ENCODE data around the gene RTL10. TPM values are rescaled to one million over a fixed set of nuclear protein-coding genes. Genes with fewer than 3 reads are reported as not detected.
A peak's percentile ranks its signal among the peaks of the same experiment; 100 is the strongest.

Gene RTL10
- total RNA-seq, 1 experiment from 2014 or later = 8.2 TPM

- peak; percentile 80 for DNase-seq (ENCODE audit: low read depth)
Observed at GRCh38 chr22:19876314-19876940, 21.8 kb upstream of the RTL10 start.

- peak; percentile 76 for DNase-seq (ENCODE audit: low read depth)
Observed at GRCh38 chr22:19875531-19876313, 21.0 kb upstream of the RTL10 start.

GRCh38 chr22:19875061-19875530, 20.4 kb upstream of the RTL10 start:
- DNase-seq (ENCODE audit: low read depth) = no peak

GRCh38 chr22:19874307-19875060, 19.8 kb upstream of the RTL10 start:
- peak; percentile 56 for DNase-seq (ENCODE audit: low read depth)

- no peak for DNase-seq (ENCODE audit: low read depth)
Observed at GRCh38 chr22:19873960-19874306, 19.3 kb upstream of the RTL10 start.

DNA sequence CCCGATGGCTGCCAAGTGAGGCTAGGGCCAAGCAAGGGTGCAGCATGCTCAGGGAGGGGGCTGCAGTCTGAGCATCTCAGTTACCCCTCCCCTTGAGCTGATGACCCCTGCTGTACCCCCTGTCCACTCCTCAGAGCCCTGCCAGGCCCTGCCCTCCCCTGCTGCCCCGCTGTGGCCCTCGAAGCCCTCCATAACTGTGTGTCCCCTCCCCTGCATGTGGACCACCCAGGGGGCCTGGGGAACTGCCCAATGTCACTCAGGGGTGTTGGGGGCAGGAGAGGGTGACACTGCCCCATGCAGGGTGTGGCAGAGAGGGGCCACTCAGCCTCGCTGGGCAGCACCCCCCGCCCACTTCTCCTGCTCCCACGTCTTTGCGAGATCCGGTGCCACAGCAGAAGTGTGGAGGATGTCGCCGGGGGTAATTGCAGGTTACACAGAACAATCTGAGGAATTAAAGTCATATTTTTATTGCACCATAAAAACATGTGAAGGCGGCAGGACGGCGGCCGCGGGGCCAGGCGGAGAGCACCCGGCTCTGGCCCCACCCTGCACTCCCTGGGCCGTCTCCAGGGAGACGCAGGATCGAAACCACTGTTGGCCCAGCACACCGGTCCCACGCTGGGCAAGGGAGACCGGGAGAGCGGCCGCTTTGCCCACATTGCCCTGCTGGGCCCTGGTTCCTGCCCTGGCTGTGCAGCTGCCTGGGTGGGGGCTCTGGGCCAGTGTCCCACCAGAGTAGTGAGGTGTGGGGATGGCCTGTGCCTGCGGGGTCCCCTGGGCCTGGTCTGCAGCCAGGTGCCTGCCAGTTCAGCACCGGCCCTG, 18.7 kb upstream of the RTL10 start:
- peak; percentile 2 for DNase-seq (ENCODE audit: low read depth)

DNA sequence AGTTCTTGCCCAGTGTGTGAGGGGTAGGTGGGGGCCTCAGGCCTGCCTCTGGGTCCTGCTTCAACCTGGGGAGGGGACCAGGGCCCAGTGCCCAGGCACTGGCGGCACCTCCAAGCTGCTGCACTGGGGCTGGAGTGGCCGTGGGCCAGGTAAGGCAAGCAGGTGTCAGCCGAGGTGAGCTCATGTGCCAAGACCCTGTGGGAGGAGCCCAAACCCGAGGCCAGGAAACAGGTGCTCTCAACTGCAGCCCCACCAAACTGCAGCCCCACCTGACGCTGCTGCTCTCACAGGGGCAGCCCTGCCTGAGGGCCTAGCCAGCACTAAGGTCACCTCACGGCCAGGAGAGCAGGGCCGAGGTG, 18.1 kb upstream of the RTL10 start:
- DNase-seq (ENCODE audit: low read depth) = peak; percentile 5

- peak; percentile 3 for DNase-seq (ENCODE audit: low read depth)
Observed at GRCh38 chr22:19871845-19872778, 17.4 kb upstream of the RTL10 start.

DNA sequence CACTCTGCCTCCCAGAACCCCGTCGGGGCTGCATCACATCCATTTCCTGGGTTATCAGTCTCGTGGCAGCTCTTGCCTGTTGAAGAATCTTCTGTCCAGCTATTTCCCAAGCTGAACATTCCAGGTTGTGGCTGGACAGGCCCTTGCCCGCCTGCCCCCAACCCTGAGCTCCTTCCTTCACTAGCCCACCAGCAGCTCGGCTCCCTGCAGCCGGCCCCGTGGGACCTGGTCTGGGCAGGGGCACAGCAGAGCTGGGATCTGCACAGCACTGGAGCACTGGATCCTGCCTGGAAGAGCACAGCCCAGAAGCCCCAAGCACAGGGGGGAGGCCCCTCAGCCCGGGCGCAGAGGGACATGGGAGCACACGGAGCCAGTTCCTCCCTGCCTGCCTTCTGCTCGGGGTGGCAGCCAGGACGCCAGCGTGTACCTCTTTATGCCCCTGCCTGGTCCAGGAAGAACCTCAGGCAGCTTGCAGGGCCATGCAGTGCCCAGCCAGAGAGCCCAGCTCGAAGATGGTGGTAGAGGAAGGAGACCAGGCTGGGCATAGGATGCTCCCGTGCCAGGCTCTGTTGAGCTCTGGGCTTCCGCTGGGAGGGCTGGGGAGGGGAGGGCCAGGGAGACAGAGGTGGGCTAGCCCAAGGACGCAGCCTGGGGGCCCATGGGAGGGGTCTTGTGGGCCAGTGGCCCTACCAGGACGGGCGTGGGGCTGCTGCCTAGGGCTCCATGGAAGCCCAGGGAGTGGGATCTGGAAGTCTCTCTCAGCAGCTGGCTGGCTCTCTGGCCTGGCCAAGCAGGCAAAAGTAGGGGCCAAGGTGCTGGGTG, 16.6 kb upstream of the RTL10 start:
- DNase-seq (ENCODE audit: low read depth) = peak; percentile 1

DNA sequence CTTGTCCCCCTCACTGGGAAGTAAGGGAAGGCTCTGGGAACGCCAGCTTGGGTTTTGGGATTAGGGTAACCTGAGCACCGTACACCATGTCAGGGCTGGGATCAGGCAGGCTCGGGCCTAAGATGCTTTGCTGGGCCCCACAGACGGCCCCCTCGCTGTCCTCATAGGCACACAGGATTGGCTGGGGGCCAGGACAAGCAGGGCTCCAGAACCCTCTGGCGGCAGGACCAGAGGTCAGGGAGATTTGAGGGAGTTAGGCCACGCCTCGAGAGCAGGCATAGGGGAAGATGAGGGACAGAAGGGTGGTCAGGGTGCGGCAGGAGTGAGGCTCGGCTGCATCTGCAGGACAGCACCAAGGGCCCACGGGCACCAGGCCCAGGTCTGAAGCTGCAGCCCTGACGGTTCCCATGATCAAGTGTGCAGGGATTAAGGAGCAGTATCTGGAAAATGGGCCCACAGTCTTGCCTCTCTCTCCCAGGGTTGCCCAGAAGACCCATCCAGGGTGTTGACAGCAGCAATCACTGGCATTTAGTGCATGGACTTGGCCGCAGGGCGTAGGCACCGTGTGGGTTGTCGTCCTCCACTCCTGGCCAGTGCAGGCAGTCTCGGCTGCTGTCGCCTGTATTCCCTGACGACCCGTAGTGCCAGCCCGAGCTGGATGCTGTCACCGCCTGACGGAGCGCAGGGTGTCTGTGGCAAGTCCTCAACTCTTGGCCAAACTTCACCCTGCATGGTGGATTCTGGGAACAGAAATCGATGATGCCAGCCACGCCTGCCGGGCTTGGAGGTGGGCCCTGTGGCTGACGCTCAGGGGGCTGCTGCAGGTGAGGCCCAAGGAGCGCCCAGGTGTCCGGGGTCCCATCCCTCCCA, 15.7 kb upstream of the RTL10 start:
- peak; percentile 3 for DNase-seq (ENCODE audit: low read depth)

GRCh38 chr22:19869497-19870152, 15.0 kb upstream of the RTL10 start:
- peak; percentile 1 for DNase-seq (ENCODE audit: low read depth)

GRCh38 chr22:19868773-19869471, 14.2 kb upstream of the RTL10 start:
- peak; percentile 18 for DNase-seq (ENCODE audit: low read depth)

DNA sequence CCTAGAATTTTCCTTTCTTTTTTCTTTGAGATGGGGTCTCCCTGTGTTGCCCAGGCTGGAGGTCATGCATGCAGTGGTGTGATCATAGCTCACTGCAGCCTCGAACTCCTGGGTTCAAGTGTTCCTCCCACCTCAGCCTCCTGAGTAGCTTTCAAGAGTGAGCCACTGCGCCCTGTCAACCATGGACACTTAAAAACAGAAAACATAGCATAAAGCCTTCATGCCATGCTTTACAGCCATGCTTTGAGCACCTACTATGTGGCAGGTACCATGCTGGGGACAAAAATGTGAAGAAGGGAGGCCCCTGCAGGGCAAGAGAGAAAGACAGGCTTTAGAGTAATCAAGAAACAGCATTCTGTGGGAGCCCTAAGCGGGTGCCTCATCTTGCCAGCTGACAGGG, 13.7 kb upstream of the RTL10 start:
- DNase-seq (ENCODE audit: low read depth) = no peak

DNA sequence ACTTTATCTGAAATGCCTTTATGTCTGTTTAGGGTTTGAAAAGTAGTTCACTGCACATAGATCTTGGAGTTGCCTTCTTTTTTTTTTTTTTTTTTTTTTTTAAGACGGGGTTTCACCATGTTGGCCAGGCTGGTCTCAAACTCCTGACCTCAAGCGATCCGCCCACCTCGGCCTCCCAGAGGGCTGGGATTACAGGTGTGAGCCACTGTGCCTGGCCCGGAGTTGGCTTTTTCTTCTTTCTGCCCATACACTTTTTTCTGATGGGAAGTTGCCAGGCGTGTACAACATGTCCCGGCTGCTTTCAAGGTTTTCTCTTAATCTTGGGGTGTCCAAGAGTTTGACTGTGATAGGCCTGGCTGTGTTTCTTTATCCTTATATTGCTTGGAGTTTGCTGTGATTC, 12.9 kb upstream of the RTL10 start:
- no peak for DNase-seq (ENCODE audit: low read depth)

- DNase-seq (ENCODE audit: low read depth) = no peak
Observed at GRCh38 chr22:19866665-19867009, 12.0 kb upstream of the RTL10 start.

DNA sequence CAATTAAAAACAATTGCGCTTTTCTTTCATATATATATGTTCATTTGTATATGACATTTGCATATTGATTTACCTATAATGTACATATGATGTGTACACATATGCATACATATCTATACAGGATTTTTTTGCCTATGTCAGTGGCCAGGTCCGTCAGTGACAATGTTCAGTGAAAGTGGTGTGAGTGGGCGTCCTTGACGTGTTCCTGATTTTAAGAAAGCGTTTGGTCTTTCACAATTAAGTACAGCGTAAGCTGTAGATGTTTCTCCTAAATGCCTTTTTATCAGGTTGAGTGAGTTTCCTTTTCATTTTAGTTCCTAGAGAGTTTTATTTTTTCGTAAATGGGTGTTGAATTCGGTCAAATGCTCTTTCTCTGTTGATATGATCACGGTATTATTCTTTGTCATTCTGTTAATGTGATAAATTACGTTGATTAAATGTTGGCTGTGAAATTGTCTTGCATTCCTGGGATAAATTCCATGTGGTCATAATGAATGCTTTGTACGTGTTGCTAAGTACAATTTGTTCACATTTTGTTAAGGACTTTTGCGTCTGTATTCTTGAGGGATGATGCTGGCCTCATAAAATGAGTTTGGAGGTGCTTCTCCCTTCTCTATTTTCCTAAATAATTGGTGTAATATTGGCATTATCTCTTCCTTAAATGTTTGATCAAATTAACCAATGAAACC, 10.6 kb upstream of the RTL10 start:
- DNase-seq (ENCODE audit: low read depth) = no peak

- DNase-seq (ENCODE audit: low read depth) = no peak
Observed at GRCh38 chr22:19864538-19865106, 9.9 kb upstream of the RTL10 start.

Data from Daoy (cell line).